ENCODE data around the gene RIPOR2.

RIPOR2 gene

DNA sequence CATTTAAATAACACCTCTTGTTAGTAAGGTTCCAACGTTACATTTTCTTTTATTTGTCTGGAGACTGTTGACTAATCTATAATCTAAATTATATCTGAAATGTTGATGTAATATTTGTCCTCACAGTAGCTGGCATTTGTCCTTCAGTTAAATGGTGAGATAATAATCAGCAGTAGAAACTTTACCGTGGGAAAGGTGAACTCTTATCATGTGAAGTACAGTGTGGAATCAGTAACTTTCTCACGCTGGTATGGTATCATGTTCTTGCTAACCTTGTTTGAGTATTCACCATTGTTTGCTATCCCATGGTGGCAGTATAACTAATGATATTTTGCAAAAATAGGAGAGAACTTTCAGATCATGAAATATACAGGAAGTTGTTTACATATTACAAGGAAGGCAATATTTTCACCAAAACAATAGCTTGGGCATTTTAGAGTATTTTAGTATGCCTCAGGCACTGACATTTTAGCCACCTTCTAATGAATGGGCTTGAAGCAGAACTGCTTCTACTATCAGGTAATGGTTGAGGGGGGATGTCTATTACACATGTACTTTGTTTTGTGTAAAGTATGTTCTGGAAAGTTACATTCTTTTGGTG lies 156.2 kb downstream of the RIPOR2 start:
- no peak overlapping the region for H3K4me3 ChIP-seq (ENCODE audit: low read depth, low read length)
- CTCF ChIA-PET, result interaction anchor here (0.6 to 1.7 kb wide), 8 partner anchors 12 to 496 kb away, joined by 3 to 6 read pairs (median 4); no protein-coding TSS in a partner anchor

DNA sequence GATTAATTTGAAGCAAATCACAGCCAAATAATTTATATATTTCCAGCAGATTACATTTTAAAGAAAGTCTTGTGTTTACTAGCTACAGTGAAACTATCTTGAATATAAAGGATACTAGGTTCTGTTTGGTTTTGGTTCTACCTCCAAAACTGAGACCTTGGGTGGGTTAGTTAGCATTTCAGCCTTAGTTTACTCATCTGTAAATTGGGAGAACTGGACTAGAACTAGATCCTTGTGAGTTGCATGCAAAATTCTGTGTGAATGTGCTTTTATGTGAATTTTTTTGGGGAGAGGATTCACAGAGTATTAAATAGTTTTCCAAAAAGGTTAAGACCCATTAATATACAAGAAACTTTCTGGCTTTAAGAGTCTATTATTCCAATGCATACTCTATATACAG lies 156.9 kb downstream of the RIPOR2 start:
- TF ChIP-seq ZFP3 (tag by site-specific recombination; IDR thresholded peaks at IDR 0.05; ENCODE audit: low read depth) (no peak), ZNF114 (tag by site-specific recombination; IDR thresholded peaks at IDR 0.05) (no peak), ZNF133 (tag by site-specific recombination; IDR thresholded peaks at IDR 0.05) (no peak), ZNF2 (tag by site-specific recombination; IDR thresholded peaks at IDR 0.05) (no peak), SCRT2 (tag by site-specific recombination; IDR thresholded peaks at IDR 0.05) (no peak), ZNF184 (tag by site-specific recombination; IDR thresholded peaks at IDR 0.05) (no peak), ZNF580 (tag by site-specific recombination; IDR thresholded peaks at IDR 0.05) (no peak), ZEB2 (tag by site-specific recombination; IDR thresholded peaks at IDR 0.05) (no peak), ZNF629 (tag by site-specific recombination; IDR thresholded peaks at IDR 0.05) (no peak), ZNF585B (tag by site-specific recombination; IDR thresholded peaks at IDR 0.05) (no peak), ZNF169 (tag by site-specific recombination; IDR thresholded peaks at IDR 0.05) (no peak), EGR2 (tag by site-specific recombination; IDR thresholded peaks at IDR 0.05; ENCODE audit: low read depth) (no peak), ZNF280D (tag by site-specific recombination; IDR thresholded peaks at IDR 0.05) (no peak), RBAK (tag by site-specific recombination; IDR thresholded peaks at IDR 0.05) (no peak), ZNF239 (tag by site-specific recombination; IDR thresholded peaks at IDR 0.05) (no peak), PRDM1 (tag by site-specific recombination; IDR thresholded peaks at IDR 0.05) (no peak), ZIC2 (tag by site-specific recombination; IDR thresholded peaks at IDR 0.05) (no peak), ZNF350 (tag by site-specific recombination; IDR thresholded peaks at IDR 0.05) (no peak)
- TF ChIP-seq, protein P1, sequence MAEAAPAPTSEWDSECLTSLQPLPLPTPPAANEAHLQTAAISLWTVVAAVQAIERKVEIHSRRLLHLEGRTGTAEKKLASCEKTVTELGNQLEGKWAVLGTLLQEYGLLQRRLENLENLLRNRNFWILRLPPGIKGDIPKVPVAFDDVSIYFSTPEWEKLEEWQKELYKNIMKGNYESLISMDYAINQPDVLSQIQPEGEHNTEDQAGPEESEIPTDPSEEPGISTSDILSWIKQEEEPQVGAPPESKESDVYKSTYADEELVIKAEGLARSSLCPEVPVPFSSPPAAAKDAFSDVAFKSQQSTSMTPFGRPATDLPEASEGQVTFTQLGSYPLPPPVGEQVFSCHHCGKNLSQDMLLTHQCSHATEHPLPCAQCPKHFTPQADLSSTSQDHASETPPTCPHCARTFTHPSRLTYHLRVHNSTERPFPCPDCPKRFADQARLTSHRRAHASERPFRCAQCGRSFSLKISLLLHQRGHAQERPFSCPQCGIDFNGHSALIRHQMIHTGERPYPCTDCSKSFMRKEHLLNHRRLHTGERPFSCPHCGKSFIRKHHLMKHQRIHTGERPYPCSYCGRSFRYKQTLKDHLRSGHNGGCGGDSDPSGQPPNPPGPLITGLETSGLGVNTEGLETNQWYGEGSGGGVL (tag by site-specific recombination; IDR thresholded peaks at IDR 0.05), result no peak
- TF ChIP-seq, protein P2, sequence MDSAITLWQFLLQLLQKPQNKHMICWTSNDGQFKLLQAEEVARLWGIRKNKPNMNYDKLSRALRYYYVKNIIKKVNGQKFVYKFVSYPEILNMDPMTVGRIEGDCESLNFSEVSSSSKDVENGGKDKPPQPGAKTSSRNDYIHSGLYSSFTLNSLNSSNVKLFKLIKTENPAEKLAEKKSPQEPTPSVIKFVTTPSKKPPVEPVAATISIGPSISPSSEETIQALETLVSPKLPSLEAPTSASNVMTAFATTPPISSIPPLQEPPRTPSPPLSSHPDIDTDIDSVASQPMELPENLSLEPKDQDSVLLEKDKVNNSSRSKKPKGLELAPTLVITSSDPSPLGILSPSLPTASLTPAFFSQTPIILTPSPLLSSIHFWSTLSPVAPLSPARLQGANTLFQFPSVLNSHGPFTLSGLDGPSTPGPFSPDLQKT (IDR thresholded peaks at IDR 0.05; ENCODE audit: borderline replicate concordance, low read depth, low read length), result no peak
- POLR2A ChIA-PET, result interaction anchor here (1.3 kb wide), 1 partner anchor 10 kb away, joined by 4 read pairs; no protein-coding TSS in a partner anchor
- Histone ChIP-seq H3K4me1 (ENCODE audit: control insufficient read depth, insufficient read depth, low read length) (peaks cover 11% of the 10 kb centered on the region), H3K27ac (ENCODE audit: extremely low read depth, low read depth, low read length) (no peak overlapping the region), H3K4me3 (ENCODE audit: low read depth, low read length) (no peak overlapping the region; the same call in 1 of the 2 replicates), H3K36me3 (ENCODE audit: control insufficient read depth in 2 of 2, insufficient read depth in 1 of 2, low read length in 2 of 2) (peaks cover 34 to 67% of the 10 kb centered on the region in 2 experiments), H3K9me3 (ENCODE audit: control insufficient read depth, insufficient read depth, low read depth, low read length) (no peaks in the 10 kb centered on the region)
- CTCF ChIA-PET, result interaction anchor here (0.6 to 1.7 kb wide), 7 partner anchors 13 to 496 kb away, joined by 3 to 6 read pairs (median 5); no protein-coding TSS in a partner anchor

More for the DNA sequence above, 156.2 kb downstream of the RIPOR2 start:
- H3K27ac ChIP-seq (ENCODE audit: extremely low read depth, low read depth, low read length), result no peak overlapping the region
- TF ChIP-seq ZBTB44 (tag by site-specific recombination; IDR thresholded peaks at IDR 0.05) (no peak), PRDM1 (tag by site-specific recombination; IDR thresholded peaks at IDR 0.05) (0 out of 2 replicates have a peak, but pooled peaks have one; percentile 31), OSR2 (tag by site-specific recombination; IDR thresholded peaks at IDR 0.05) (peak; percentile 67)
- POLR2A ChIA-PET, result interaction anchor here (0.9 kb wide), 1 partner anchor 132 kb away, joined by 3 read pairs; no protein-coding TSS in a partner anchor
- peaks cover 11% of the 10 kb centered on the region for H3K4me1 ChIP-seq (ENCODE audit: control insufficient read depth, insufficient read depth, low read length)
- H3K36me3 ChIP-seq (ENCODE audit: control insufficient read depth in 2 of 2, insufficient read depth in 1 of 2, low read length in 2 of 2), result peaks cover 39 to 73% of the 10 kb centered on the region in 2 experiments
- no peaks in the 10 kb centered on the region for H3K9me3 ChIP-seq (ENCODE audit: control insufficient read depth, insufficient read depth, low read depth, low read length)

Measured in HEK293 (cell line).